GM23338 (cell line): ENCODE results near the gene DOLK. TPM values are rescaled to one million over a fixed set of nuclear protein-coding genes. Genes with fewer than 3 reads are reported as not detected.

Experiments used
- ATAC-seq: fragments of 200-7000 bp; cut with Tn5 transposase; 3 replicates; pipeline ENCODE4 v1.9.1; 2020
- DNase-seq: peaks from one replicate; pipeline ENCODE4 v3.0.0-alpha.2; 2015; ENCODE audit warnings: low spot score
- H2AFZ ChIP-seq: fragments of 200-600 bp; sonication (generic); 2 replicates; pipeline ENCODE4 v1.8.0; 2016; ENCODE audit warnings: antibody characterized with exemption, mild to moderate bottlenecking, moderate library complexity
- H3F3A ChIP-seq: fragments of 200-600 bp; sonication (generic); replicated peaks from 2 replicates; pipeline ENCODE4 v1.8.0; 2017; ENCODE audit warnings: antibody characterized with exemption, mixed run types, low read depth
- H3K27ac ChIP-seq: fragments of 200-600 bp; sonication (generic); 2 replicates; pipeline ENCODE4 v1.6.1; 2016; ENCODE audit warnings: low read depth
- H3K27me3 ChIP-seq: fragments of 200-600 bp; sonication (generic); 2 replicates; pipeline ENCODE4 v1.8.0; 2016; ENCODE audit warnings: mild to moderate bottlenecking, mixed run types, moderate library complexity; ENCODE audit not compliant: insufficient read depth
- H3K36me3 ChIP-seq: fragments of 200-600 bp; sonication (generic); 2 replicates; pipeline ENCODE4 v1.8.0; 2016; ENCODE audit warnings: mild to moderate bottlenecking; ENCODE audit not compliant: insufficient read depth
- H3K4me1 ChIP-seq: fragments of 200-600 bp; sonication (generic); 2 replicates; pipeline ENCODE4 v1.8.0; 2016; ENCODE audit warnings: mild to moderate bottlenecking, moderate library complexity; ENCODE audit not compliant: insufficient read depth
- H3K4me2 ChIP-seq: fragments of 200-600 bp; sonication (generic); 2 replicates; pipeline ENCODE4 v1.7.1; 2017; ENCODE audit warnings: mixed run types
- H3K4me3 ChIP-seq: fragments of 200-600 bp; sonication (generic); 2 replicates; pipeline ENCODE4 v1.6.1; 2016; ENCODE audit warnings: mixed run types
- H3K79me2 ChIP-seq: fragments of 200-600 bp; sonication (generic); replicated peaks from 2 replicates; pipeline ENCODE4 v1.8.0; 2017; ENCODE audit warnings: mild to moderate bottlenecking; ENCODE audit not compliant: insufficient read depth
- H3K9me2 ChIP-seq: fragments of 200-600 bp; sonication (generic); 2 replicates; pipeline ENCODE4 v1.8.0; 2017; ENCODE audit not compliant: insufficient read depth
- H4K20me1 ChIP-seq: fragments of 200-600 bp; sonication (generic); replicated peaks from 2 replicates; pipeline ENCODE4 v1.8.0; 2017; ENCODE audit warnings: mild to moderate bottlenecking; ENCODE audit not compliant: insufficient read depth
- H3K27ac Mint-ChIP-seq: 2 replicates; pipeline ENCODE4 v1.8.0; 2020; ENCODE audit warnings: inconsistent platforms, mild to moderate bottlenecking, moderate library complexity, mixed read lengths
- H3K27me3 Mint-ChIP-seq: 3 replicates; pipeline ENCODE4 v1.8.0; 2022; ENCODE audit warnings: low read depth, mild to moderate bottlenecking, moderate library complexity, mixed read lengths, inconsistent platforms; ENCODE audit not compliant: insufficient read depth, poor library complexity
- H3K36me3 Mint-ChIP-seq: 3 replicates; pipeline ENCODE4 v1.8.0; 2021; ENCODE audit warnings: low read depth, mild to moderate bottlenecking, inconsistent platforms, moderate library complexity, mixed read lengths
- H3K4me1 Mint-ChIP-seq: 3 replicates; pipeline ENCODE4 v1.8.0; 2020; ENCODE audit warnings: mild to moderate bottlenecking, inconsistent platforms, mixed read lengths
- H3K4me3 Mint-ChIP-seq: 3 replicates; pipeline ENCODE4 v1.8.0; 2021; ENCODE audit warnings: moderate library complexity, mild to moderate bottlenecking, inconsistent platforms, mixed read lengths
- H3K9me3 Mint-ChIP-seq: 3 replicates; pipeline ENCODE4 v1.8.0; 2020; ENCODE audit warnings: moderate library complexity, mild to moderate bottlenecking, inconsistent platforms, mixed read lengths
- CREB1 ChIP-seq: fragments of 250-450 bp; sonication (Bioruptor Pico); IDR thresholded peaks from 2 replicates; pipeline ENCODE4 v1.5.0; 2020; ENCODE audit warnings: low read depth, mild to moderate bottlenecking, moderate library complexity
- EZH2 ChIP-seq: fragments of 200-600 bp; sonication (generic); IDR thresholded peaks from one replicate; pipeline ENCODE4 v1.8.0; 2017; ENCODE audit warnings: antibody characterized with exemption, mild to moderate bottlenecking, low read depth; ENCODE audit not compliant: unreplicated experiment
- JUNB ChIP-seq: IDR thresholded peaks from one replicate; pipeline ENCODE4 v1.6.1; 2016; ENCODE audit warnings: antibody characterized with exemption; ENCODE audit not compliant: unreplicated experiment
- NANOG ChIP-seq: IDR thresholded peaks from 2 replicates; pipeline ENCODE4 v1.6.1; 2016; ENCODE audit warnings: antibody characterized with exemption, borderline replicate concordance
- POLR2AphosphoS5 ChIP-seq: IDR thresholded peaks from 2 replicates; pipeline ENCODE4 v1.6.1; 2016; ENCODE audit warnings: antibody characterized with exemption, low read depth
- STAT1 ChIP-seq: IDR thresholded peaks from one replicate; pipeline ENCODE4 v1.6.1; 2016; ENCODE audit warnings: antibody characterized with exemption; ENCODE audit not compliant: unreplicated experiment
- ZNF331 ChIP-seq: fragments of 250-450 bp; sonication (Bioruptor Pico); IDR thresholded peaks from 2 replicates; pipeline ENCODE4 v1.5.0; 2020; ENCODE audit warnings: low read depth, mild to moderate bottlenecking, moderate library complexity
- polyA plus RNA-seq: library from polyadenylated mRNA; unstranded; fragments of >200 nt; fragmentation: Nextera tagmentation; extraction: Ambion mirVana; gene quantifications from 2 replicates; pipeline ENCODE4 v1.2.1, GENCODE V29; 2016
- total RNA-seq: library from RNA; depleted of rRNA; stranded (reverse); fragments of >200 nt; shearing (Covaris generic); gene quantifications from 2 replicates; pipeline ENCODE4 v1.2.3, GENCODE V29; 2014
- TF ChIP-seq, protein P1 (sequence below), 2 experiments: fragments of 200-600 bp in 1 of 2; sonication (generic) in 1 of 2; conservative IDR thresholded peaks; 2 replicates each; pipeline versions ENCODE4 v1.5.1 to v1.6.1; 2016 to 2017; ENCODE audit warnings: antibody characterized with exemption in 2 of 2, low read depth in 2 of 2, mild to moderate bottlenecking in 2 of 2, moderate library complexity in 1 of 2
- TF ChIP-seq, protein P2 (sequence below): IDR thresholded peaks from one replicate; pipeline ENCODE4 v1.6.1; 2018; ENCODE audit warnings: antibody characterized with exemption; ENCODE audit not compliant: unreplicated experiment
- TF ChIP-seq, protein P3 (sequence below): fragments of 250-450 bp; sonication (Bioruptor Pico); IDR thresholded peaks from 2 replicates; pipeline ENCODE4 v1.5.0; 2020; ENCODE audit warnings: mild to moderate bottlenecking, moderate library complexity
- TF ChIP-seq, protein P4 (sequence below): IDR thresholded peaks from 2 replicates; pipeline ENCODE4 v1.6.1; 2016; ENCODE audit warnings: antibody characterized with exemption

Gene DOLK
- total and polyA plus RNA-seq, 2 experiments from 2014 or later, result 9.8 to 20.2 TPM

DNA sequence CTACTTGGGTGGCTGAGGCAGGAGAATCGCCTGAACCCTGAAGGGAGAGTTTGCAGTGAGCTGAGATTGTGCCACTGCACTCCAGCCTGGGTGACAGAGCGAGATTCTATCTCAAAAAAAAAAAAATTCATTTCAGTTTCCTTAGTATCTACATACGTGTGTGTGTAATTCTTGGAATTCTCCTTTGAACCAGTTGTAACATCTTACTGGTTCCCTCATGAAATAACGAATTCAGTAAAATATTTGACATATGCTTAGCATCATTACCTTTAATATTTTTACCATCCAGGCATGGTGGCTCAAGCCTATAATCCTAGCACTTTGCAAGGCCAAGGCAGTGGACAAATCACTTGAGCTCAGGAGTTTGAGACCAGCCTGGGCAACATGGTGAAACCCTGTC is 17.8 kb downstream of the DOLK start:
- Histone ChIP-seq H3K4me1 (peaks cover 4% of the 10 kb centered on the region; the same call in 1 of the 2 replicates), H3K27ac (no peak overlapping the region), H3K9me2 (no peaks in the 10 kb centered on the region), H4K20me1 (no peaks in the 10 kb centered on the region), H3K4me2 (no peak overlapping the region), H2AFZ (no peak overlapping the region), H3K79me2 (no peaks in the 10 kb centered on the region), H3K4me3 (no peak overlapping the region), H3F3A (0 out of 2 replicates have a peak, but pooled peaks cover 6% of the 10 kb centered on the region), H3K27me3 (no peaks in the 10 kb centered on the region), H3K36me3 (no peaks in the 10 kb centered on the region)
- TF ChIP-seq POLR2AphosphoS5 (no peak), NANOG (no peak), ZNF331 (no peak), CREB1 (no peak), STAT1 (no peak), EZH2 (no peak), JUNB (no peak)
- TF ChIP-seq, protein P1, sequence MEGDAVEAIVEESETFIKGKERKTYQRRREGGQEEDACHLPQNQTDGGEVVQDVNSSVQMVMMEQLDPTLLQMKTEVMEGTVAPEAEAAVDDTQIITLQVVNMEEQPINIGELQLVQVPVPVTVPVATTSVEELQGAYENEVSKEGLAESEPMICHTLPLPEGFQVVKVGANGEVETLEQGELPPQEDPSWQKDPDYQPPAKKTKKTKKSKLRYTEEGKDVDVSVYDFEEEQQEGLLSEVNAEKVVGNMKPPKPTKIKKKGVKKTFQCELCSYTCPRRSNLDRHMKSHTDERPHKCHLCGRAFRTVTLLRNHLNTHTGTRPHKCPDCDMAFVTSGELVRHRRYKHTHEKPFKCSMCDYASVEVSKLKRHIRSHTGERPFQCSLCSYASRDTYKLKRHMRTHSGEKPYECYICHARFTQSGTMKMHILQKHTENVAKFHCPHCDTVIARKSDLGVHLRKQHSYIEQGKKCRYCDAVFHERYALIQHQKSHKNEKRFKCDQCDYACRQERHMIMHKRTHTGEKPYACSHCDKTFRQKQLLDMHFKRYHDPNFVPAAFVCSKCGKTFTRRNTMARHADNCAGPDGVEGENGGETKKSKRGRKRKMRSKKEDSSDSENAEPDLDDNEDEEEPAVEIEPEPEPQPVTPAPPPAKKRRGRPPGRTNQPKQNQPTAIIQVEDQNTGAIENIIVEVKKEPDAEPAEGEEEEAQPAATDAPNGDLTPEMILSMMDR (conservative IDR thresholded peaks at IDR 0.05; ENCODE audit: low read depth in 2 of 2), result no peak
- TF ChIP-seq, protein P2, sequence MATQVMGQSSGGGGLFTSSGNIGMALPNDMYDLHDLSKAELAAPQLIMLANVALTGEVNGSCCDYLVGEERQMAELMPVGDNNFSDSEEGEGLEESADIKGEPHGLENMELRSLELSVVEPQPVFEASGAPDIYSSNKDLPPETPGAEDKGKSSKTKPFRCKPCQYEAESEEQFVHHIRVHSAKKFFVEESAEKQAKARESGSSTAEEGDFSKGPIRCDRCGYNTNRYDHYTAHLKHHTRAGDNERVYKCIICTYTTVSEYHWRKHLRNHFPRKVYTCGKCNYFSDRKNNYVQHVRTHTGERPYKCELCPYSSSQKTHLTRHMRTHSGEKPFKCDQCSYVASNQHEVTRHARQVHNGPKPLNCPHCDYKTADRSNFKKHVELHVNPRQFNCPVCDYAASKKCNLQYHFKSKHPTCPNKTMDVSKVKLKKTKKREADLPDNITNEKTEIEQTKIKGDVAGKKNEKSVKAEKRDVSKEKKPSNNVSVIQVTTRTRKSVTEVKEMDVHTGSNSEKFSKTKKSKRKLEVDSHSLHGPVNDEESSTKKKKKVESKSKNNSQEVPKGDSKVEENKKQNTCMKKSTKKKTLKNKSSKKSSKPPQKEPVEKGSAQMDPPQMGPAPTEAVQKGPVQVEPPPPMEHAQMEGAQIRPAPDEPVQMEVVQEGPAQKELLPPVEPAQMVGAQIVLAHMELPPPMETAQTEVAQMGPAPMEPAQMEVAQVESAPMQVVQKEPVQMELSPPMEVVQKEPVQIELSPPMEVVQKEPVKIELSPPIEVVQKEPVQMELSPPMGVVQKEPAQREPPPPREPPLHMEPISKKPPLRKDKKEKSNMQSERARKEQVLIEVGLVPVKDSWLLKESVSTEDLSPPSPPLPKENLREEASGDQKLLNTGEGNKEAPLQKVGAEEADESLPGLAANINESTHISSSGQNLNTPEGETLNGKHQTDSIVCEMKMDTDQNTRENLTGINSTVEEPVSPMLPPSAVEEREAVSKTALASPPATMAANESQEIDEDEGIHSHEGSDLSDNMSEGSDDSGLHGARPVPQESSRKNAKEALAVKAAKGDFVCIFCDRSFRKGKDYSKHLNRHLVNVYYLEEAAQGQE, result no peak
- TF ChIP-seq, protein P3, sequence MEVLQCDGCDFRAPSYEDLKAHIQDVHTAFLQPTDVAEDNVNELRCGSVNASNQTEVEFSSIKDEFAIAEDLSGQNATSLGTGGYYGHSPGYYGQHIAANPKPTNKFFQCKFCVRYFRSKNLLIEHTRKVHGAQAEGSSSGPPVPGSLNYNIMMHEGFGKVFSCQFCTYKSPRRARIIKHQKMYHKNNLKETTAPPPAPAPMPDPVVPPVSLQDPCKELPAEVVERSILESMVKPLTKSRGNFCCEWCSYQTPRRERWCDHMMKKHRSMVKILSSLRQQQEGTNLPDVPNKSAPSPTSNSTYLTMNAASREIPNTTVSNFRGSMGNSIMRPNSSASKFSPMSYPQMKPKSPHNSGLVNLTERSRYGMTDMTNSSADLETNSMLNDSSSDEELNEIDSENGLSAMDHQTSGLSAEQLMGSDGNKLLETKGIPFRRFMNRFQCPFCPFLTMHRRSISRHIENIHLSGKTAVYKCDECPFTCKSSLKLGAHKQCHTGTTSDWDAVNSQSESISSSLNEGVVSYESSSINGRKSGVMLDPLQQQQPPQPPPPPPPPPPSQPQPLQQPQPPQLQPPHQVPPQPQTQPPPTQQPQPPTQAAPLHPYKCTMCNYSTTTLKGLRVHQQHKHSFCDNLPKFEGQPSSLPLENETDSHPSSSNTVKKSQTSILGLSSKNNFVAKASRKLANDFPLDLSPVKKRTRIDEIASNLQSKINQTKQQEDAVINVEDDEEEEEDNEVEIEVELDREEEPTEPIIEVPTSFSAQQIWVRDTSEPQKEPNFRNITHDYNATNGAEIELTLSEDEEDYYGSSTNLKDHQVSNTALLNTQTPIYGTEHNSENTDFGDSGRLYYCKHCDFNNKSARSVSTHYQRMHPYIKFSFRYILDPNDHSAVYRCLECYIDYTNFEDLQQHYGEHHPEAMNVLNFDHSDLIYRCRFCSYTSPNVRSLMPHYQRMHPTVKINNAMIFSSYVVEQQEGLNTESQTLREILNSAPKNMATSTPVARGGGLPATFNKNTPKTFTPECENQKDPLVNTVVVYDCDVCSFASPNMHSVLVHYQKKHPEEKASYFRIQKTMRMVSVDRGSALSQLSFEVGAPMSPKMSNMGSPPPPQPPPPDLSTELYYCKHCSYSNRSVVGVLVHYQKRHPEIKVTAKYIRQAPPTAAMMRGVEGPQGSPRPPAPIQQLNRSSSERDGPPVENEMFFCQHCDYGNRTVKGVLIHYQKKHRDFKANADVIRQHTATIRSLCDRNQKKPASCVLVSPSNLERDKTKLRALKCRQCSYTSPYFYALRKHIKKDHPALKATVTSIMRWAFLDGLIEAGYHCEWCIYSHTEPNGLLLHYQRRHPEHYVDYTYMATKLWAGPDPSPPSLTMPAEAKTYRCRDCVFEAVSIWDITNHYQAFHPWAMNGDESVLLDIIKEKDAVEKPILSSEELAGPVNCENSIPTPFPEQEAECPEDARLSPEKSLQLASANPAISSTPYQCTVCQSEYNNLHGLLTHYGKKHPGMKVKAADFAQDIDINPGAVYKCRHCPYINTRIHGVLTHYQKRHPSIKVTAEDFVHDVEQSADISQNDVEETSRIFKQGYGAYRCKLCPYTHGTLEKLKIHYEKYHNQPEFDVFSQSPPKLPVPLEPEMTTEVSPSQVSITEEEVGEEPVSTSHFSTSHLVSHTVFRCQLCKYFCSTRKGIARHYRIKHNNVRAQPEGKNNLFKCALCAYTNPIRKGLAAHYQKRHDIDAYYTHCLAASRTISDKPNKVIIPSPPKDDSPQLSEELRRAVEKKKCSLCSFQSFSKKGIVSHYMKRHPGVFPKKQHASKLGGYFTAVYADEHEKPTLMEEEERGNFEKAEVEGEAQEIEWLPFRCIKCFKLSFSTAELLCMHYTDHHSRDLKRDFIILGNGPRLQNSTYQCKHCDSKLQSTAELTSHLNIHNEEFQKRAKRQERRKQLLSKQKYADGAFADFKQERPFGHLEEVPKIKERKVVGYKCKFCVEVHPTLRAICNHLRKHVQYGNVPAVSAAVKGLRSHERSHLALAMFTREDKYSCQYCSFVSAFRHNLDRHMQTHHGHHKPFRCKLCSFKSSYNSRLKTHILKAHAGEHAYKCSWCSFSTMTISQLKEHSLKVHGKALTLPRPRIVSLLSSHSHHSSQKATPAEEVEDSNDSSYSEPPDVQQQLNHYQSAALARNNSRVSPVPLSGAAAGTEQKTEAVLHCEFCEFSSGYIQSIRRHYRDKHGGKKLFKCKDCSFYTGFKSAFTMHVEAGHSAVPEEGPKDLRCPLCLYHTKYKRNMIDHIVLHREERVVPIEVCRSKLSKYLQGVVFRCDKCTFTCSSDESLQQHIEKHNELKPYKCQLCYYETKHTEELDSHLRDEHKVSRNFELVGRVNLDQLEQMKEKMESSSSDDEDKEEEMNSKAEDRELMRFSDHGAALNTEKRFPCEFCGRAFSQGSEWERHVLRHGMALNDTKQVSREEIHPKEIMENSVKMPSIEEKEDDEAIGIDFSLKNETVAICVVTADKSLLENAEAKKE (CRISPR knock-in tag), result no peak
- TF ChIP-seq, protein P4, sequence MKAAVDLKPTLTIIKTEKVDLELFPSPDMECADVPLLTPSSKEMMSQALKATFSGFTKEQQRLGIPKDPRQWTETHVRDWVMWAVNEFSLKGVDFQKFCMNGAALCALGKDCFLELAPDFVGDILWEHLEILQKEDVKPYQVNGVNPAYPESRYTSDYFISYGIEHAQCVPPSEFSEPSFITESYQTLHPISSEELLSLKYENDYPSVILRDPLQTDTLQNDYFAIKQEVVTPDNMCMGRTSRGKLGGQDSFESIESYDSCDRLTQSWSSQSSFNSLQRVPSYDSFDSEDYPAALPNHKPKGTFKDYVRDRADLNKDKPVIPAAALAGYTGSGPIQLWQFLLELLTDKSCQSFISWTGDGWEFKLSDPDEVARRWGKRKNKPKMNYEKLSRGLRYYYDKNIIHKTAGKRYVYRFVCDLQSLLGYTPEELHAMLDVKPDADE, result no peak
- Mint-ChIP-seq H3K9me3 (no peaks in the 10 kb centered on the region), H3K36me3 (no peaks in the 10 kb centered on the region), H3K4me1 (peaks cover 5% of the 10 kb centered on the region; the same call in 2 of the 3 replicates), H3K27ac (no peak overlapping the region), H3K27me3 (peaks cover 12% of the 10 kb centered on the region), H3K4me3 (no peak overlapping the region)
- ATAC-seq (no peak), DNase-seq (no peak)
